GM12874 (cell line): ENCODE data around the gene TPBGL.

Experiments used
- TF ChIP-seq, protein P1 (sequence below): IDR thresholded peaks from 2 replicates; pipeline ENCODE4 v1.5.1; 2011; ENCODE audit warnings: low read depth, mild to moderate bottlenecking, control low read depth, low read length, moderate library complexity; ENCODE audit not compliant: insufficient read depth

Gene TPBGL

DNA sequence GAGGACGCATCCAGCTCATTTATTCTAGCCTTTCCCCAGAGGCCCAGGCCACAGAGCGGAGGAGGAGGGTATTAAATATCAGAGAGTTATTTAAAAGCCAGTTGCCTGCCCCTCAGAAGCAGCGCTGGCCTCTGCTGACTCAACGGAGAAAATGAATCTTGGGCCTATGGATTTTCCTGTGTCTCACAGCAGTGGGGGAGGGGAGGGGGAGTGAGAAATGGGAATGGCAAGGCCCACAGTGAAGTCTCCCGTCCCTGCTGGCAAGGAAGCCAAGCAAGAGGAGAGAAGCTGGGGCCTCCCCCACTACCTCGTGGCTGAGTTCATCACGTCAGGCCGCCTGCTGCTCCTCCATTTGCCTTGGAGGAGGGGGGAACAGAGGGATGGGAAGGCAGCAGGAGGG, 4.5 kb upstream of the TPBGL start:
- TF ChIP-seq, protein P1, sequence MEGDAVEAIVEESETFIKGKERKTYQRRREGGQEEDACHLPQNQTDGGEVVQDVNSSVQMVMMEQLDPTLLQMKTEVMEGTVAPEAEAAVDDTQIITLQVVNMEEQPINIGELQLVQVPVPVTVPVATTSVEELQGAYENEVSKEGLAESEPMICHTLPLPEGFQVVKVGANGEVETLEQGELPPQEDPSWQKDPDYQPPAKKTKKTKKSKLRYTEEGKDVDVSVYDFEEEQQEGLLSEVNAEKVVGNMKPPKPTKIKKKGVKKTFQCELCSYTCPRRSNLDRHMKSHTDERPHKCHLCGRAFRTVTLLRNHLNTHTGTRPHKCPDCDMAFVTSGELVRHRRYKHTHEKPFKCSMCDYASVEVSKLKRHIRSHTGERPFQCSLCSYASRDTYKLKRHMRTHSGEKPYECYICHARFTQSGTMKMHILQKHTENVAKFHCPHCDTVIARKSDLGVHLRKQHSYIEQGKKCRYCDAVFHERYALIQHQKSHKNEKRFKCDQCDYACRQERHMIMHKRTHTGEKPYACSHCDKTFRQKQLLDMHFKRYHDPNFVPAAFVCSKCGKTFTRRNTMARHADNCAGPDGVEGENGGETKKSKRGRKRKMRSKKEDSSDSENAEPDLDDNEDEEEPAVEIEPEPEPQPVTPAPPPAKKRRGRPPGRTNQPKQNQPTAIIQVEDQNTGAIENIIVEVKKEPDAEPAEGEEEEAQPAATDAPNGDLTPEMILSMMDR = no peak

DNA sequence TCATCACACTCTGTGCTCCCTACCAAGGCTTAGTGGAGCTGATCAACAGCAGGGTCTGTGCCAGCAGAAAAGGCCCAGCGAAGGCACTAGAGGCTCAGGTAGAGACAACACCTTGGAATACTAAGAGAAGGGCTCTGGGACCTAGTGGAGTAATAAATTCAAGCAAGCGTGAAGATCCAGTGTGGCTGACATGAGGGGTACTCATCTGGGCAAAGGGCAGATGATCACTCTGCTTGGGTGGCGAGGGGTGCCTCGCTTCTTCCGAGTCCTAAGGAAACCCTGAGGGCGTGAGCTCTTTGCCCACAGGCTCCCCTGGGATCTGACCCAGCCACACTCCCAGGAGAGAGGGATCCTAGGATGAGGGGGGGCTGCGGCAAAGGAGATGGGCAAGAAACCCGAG, 3.5 kb upstream of the TPBGL start:
- TF ChIP-seq, protein P1 = no peak

DNA sequence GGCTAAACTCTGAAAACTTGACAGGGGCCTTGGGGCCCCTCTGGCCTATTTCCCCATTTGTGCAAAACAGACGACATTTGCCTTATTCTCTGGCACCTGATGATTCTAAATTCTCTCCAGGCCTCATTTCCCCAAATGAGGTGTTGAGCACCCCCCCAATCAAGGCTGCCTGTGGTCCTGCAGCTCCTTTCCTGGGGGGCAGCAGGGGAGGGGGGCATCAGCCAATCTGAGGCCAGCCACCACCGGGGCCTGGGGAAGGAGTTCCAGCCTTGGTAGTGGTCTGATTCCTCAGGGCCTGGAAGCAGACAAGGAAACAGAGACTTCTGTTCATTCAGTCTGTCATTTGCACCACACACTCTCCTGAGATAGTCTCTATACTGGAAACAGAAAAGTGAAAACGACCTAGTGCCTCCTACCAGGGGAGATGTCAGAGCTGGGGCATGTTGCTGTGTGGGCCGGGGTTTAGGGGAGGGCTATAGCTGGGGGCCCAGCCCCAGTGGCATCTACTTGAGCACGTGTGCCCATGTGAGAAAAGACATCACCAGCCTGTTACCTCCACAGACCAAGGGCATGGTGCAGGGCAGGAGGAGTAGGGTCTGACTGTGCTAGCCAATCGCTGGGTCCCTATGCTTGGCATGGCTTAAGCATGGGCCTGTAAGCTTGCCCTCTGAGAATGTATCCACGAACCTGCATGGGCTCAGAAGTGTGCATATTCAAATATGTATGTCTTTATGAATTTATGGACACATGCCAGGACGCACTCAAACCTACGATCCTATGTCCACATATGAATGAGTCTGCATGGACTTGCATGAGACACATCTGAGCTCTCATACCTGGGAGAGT, 1.8 kb upstream of the TPBGL start:
- TF ChIP-seq, protein P1 = no peak

- TF ChIP-seq, protein P1 = no peak
These were observed 863 bp upstream of the TPBGL start for GRCh38 chr11:75239531-75240290.

DNA sequence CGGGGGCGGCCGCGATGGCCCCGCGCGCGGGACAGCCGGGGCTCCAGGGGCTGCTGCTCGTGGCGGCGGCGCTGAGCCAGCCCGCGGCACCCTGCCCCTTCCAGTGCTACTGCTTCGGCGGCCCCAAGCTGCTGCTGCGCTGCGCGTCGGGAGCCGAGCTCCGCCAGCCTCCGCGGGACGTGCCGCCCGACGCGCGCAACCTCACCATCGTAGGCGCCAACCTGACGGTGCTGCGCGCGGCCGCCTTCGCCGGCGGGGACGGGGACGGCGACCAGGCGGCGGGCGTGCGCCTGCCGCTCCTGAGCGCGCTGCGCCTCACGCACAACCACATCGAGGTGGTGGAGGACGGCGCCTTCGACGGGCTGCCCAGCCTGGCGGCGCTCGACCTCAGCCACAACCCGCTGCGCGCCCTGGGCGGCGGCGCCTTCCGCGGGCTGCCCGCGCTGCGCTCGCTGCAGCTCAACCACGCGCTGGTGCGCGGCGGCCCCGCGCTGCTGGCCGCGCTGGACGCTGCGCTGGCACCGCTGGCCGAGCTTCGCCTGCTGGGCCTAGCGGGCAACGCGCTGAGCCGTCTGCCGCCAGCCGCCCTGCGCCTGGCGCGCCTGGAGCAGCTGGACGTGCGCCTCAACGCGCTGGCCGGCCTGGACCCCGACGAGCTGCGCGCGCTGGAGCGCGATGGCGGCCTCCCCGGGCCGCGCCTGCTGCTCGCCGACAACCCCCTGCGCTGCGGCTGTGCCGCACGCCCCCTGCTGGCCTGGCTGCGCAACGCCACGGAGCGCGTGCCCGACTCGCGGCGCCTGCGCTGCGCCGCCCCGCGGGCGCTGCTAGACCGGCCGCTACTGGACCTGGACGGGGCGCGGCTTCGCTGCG, 697 bp downstream of the TPBGL start:
- TF ChIP-seq, protein P1 = peak; percentile 97

DNA sequence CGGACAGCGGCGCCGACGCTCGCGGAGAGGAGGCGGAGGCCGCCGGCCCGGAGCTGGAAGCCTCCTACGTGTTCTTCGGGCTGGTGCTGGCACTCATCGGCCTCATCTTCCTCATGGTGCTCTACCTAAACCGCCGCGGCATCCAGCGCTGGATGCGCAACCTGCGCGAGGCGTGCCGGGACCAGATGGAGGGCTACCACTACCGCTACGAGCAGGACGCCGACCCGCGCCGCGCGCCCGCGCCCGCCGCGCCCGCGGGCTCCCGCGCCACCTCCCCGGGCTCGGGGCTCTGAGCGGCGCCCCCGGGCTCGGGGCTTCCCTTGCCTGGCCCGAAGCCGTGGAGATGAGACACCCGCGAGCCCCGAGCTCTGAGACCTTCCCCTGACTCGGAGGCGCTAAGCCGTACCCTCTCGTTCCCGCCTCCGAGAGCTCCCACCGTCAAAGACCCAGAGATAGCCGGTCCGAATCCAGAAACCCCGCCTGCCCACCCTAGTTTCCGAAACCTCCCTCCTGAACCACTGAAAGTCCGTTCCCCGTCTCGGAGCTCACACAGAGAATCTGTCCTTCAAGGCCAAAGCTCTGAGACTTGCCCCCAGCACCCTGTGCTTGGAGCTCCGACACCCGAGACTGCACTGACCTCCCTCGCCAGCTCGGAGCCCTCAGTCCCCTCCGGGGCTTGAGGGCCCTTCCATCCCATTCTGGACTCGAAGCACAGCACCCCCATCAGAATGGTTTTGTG, 1.5 kb downstream of the TPBGL start:
- TF ChIP-seq, protein P1 = no peak
